ENCODE results near the gene SETBP1. TPM values are rescaled to one million over a fixed set of nuclear protein-coding genes. Genes with fewer than 3 reads are reported as not detected.
A peak's percentile ranks its signal among the peaks of the same experiment; 100 is the strongest.

The SETBP1 gene
- total RNA-seq, 1 donor from 2014 or later = 1.5 TPM

GRCh38 chr18:44811572-44812125 is 131.0 kb downstream of the SETBP1 start:
- DNase-seq (ENCODE audit: extremely low read depth, low read depth, low spot score) = no peak

- no peak for DNase-seq (ENCODE audit: extremely low read depth, low read depth, low spot score)
Observed at GRCh38 chr18:44812426-44812825, 131.7 kb downstream of the SETBP1 start.

GRCh38 chr18:44813586-44813985 is 132.9 kb downstream of the SETBP1 start:
- DNase-seq (ENCODE audit: extremely low read depth, low read depth, low spot score) = no peak

- no peak for DNase-seq (ENCODE audit: extremely low read depth, low read depth, low spot score)
Observed at GRCh38 chr18:44815108-44815507, 134.4 kb downstream of the SETBP1 start.

GRCh38 chr18:44816050-44816449 is 135.4 kb downstream of the SETBP1 start:
- no peak for DNase-seq (ENCODE audit: extremely low read depth, low read depth, low spot score)

- DNase-seq (ENCODE audit: extremely low read depth, low read depth, low spot score) = no peak
Observed at GRCh38 chr18:44816477-44816876, 135.8 kb downstream of the SETBP1 start.

- DNase-seq (ENCODE audit: extremely low read depth, low read depth, low spot score) = no peak
Observed at GRCh38 chr18:44817831-44818473, 137.3 kb downstream of the SETBP1 start.

GRCh38 chr18:44818668-44819403 is 138.1 kb downstream of the SETBP1 start:
- DNase-seq (ENCODE audit: extremely low read depth, low read depth, low spot score) = no peak

GRCh38 chr18:44819944-44820510 is 139.3 kb downstream of the SETBP1 start:
- no peak for DNase-seq (ENCODE audit: extremely low read depth, low read depth, low spot score)

- DNase-seq (ENCODE audit: extremely low read depth, low read depth, low spot score) = no peak
Observed at GRCh38 chr18:44821924-44822323, 141.2 kb downstream of the SETBP1 start.

GRCh38 chr18:44823286-44823685 is 142.6 kb downstream of the SETBP1 start:
- DNase-seq (ENCODE audit: extremely low read depth, low read depth, low spot score) = no peak

- no peak for DNase-seq (ENCODE audit: extremely low read depth, low read depth, low spot score)
Observed at GRCh38 chr18:44823782-44824181, 143.1 kb downstream of the SETBP1 start.

GRCh38 chr18:44824884-44825283 is 144.2 kb downstream of the SETBP1 start:
- DNase-seq (ENCODE audit: extremely low read depth, low read depth, low spot score) = no peak

GRCh38 chr18:44826418-44827259 is 146.0 kb downstream of the SETBP1 start:
- peak; percentile 5 for DNase-seq (ENCODE audit: extremely low read depth, low read depth, low spot score)

- no peak for DNase-seq (ENCODE audit: extremely low read depth, low read depth, low spot score)
Observed at GRCh38 chr18:44828080-44828479, 147.4 kb downstream of the SETBP1 start.

- no peak for DNase-seq (ENCODE audit: extremely low read depth, low read depth, low spot score)
Observed at GRCh38 chr18:44830581-44830980, 149.9 kb downstream of the SETBP1 start.

GRCh38 chr18:44833786-44834185 is 153.1 kb downstream of the SETBP1 start:
- DNase-seq (ENCODE audit: extremely low read depth, low read depth, low spot score) = no peak

- DNase-seq (ENCODE audit: extremely low read depth, low read depth, low spot score) = no peak
Observed at GRCh38 chr18:44834867-44835469, 154.3 kb downstream of the SETBP1 start.

- no peak for DNase-seq (ENCODE audit: extremely low read depth, low read depth, low spot score)
Observed at GRCh38 chr18:44835703-44836102, 155.0 kb downstream of the SETBP1 start.

- no peak for DNase-seq (ENCODE audit: extremely low read depth, low read depth, low spot score)
Observed at GRCh38 chr18:44836263-44836662, 155.6 kb downstream of the SETBP1 start.

Measured in glomerular endothelial cell (primary cell).